Peyer's patch (tissue), 4 donors: ENCODE results near the gene YARS2.

Source experiments
- POLR2A ChIP-seq, 2 donors: fragments of 450-650 bp; IDR thresholded peaks; one replicate each; pipeline ENCODE4 v1.5.1; 2017; ENCODE audit warnings: antibody characterized with exemption in 2 of 2, mild to moderate bottlenecking in 2 of 2, moderate library complexity in 2 of 2
- TF ChIP-seq, protein P1 (sequence below), 6 experiments: fragments of 450-650 bp in 4 of 6; fragments of 200-600 bp in 2 of 6; sonication (generic) in 1 of 6; IDR thresholded peaks; one replicate each; pipeline ENCODE4 v1.5.1; 2017 to 2019; ENCODE audit warnings: antibody characterized with exemption in 6 of 6, mild to moderate bottlenecking in 3 of 6, moderate library complexity in 1 of 6

DNA sequence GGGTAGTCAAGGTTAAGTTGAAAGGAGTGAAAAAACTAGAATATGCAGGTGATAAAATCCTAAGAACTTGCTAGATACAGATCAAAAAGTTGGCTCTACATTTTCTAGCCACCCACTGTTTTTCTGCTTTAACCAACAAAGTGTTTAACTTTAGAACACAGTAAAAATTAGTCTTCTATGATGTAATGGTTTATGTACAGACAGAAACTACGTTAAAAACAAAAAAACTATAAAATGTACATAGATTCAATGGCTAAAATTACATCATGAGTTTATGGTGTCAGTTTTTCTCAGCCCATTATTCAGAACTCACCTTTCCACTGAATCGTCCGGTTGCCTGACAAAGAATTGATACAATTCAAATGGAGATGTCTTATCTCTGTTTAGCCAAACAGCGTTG lies 2.1 kb downstream of the YARS2 start:
- TF ChIP-seq, protein P1, sequence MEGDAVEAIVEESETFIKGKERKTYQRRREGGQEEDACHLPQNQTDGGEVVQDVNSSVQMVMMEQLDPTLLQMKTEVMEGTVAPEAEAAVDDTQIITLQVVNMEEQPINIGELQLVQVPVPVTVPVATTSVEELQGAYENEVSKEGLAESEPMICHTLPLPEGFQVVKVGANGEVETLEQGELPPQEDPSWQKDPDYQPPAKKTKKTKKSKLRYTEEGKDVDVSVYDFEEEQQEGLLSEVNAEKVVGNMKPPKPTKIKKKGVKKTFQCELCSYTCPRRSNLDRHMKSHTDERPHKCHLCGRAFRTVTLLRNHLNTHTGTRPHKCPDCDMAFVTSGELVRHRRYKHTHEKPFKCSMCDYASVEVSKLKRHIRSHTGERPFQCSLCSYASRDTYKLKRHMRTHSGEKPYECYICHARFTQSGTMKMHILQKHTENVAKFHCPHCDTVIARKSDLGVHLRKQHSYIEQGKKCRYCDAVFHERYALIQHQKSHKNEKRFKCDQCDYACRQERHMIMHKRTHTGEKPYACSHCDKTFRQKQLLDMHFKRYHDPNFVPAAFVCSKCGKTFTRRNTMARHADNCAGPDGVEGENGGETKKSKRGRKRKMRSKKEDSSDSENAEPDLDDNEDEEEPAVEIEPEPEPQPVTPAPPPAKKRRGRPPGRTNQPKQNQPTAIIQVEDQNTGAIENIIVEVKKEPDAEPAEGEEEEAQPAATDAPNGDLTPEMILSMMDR (IDR thresholded peaks at IDR 0.05): no peak
- no peak for TF ChIP-seq POLR2A (IDR thresholded peaks at IDR 0.05)
